Body of pancreas (tissue), 4 donors: ENCODE results near the gene MGLL. TPM values are rescaled to one million over a fixed set of nuclear protein-coding genes. Genes with fewer than 3 reads are reported as not detected.
A peak's percentile ranks its signal among the peaks of the same experiment; 100 is the strongest.

Source experiments
- ATAC-seq: fragments of 150-250 bp; one replicate; pipeline ENCODE4 v1.9.1; 2016
- DNase-seq, 4 donors: peaks; one replicate each; pipeline ENCODE4 v3.0.0-alpha.2; 2019
- H3K27ac ChIP-seq, 4 donors: fragments of 200-600 bp; sonication (generic); 1 replicate in 3 of 4; 2 replicates in 1 of 4; pipeline versions ENCODE4 v1.5.1 to v1.6.1; 2016 to 2019; ENCODE audit warnings: mild to moderate bottlenecking in 1 of 4, mixed read lengths in 1 of 4, moderate library complexity in 1 of 4
- H3K27me3 ChIP-seq, 2 donors: fragments of 200-600 bp; sonication (generic); one replicate each; pipeline ENCODE4 v1.6.0; 2016; ENCODE audit warnings: mild to moderate bottlenecking in 1 of 2
- H3K36me3 ChIP-seq, 2 donors: fragments of 200-600 bp; sonication (generic); replicated peaks in 1 of 2; 2 replicates each; pipeline ENCODE4 v1.5.1; 2016; ENCODE audit warnings: low read depth in 2 of 2; ENCODE audit not compliant: insufficient read depth in 1 of 2
- H3K4me1 ChIP-seq: fragments of 200-600 bp; sonication (generic); one replicate; pipeline ENCODE4 v1.6.0; 2016
- H3K4me3 ChIP-seq, 2 donors: fragments of 200-600 bp; sonication (generic); 1 replicate in 1 of 2; 2 replicates in 1 of 2; pipeline ENCODE4 v1.5.1; 2016 to 2019
- H3K9me3 ChIP-seq, 3 donors: fragments of 200-600 bp; sonication (generic); 1 replicate in 2 of 3; 2 replicates in 1 of 3; pipeline ENCODE4 v1.5.1; 2016
- POLR2A ChIP-seq, 3 donors: fragments of 450-650 bp; IDR thresholded peaks; one replicate each; pipeline ENCODE4 v1.6.1; 2016; ENCODE audit warnings: antibody characterized with exemption in 3 of 3, mild to moderate bottlenecking in 2 of 3
- WGBS, 2 donors: methylation state at CpG; one replicate each; pipeline ENCODE4 v1.1.5; 2017; 5-methylcytosine and 5-hydroxymethylcytosine counted together
- intact Hi-C: fragments of 100-400 bp; cut with DNase I; formaldehyde crosslinking; loops from one replicate; pipeline ENCODE4 v1.15.1; 2023
- total RNA-seq, 2 donors: library from RNA; depleted of rRNA; stranded (reverse); fragments of >200 nt; gene quantifications; one replicate each; pipeline ENCODE4 v1.1.0, GENCODE V29; 2016
- TF ChIP-seq, protein P1 (sequence below), 7 experiments: fragments of 450-650 bp in 4 of 7; fragments of 200-600 bp in 3 of 7; sonication (generic) in 3 of 7; IDR thresholded peaks; one replicate each; pipeline ENCODE4 v1.5.1; 2016 to 2019; ENCODE audit warnings: antibody characterized with exemption in 7 of 7

Gene MGLL
- total RNA-seq, 2 donors from 2014 or later = 14.8 to 20.2 TPM

DNA sequence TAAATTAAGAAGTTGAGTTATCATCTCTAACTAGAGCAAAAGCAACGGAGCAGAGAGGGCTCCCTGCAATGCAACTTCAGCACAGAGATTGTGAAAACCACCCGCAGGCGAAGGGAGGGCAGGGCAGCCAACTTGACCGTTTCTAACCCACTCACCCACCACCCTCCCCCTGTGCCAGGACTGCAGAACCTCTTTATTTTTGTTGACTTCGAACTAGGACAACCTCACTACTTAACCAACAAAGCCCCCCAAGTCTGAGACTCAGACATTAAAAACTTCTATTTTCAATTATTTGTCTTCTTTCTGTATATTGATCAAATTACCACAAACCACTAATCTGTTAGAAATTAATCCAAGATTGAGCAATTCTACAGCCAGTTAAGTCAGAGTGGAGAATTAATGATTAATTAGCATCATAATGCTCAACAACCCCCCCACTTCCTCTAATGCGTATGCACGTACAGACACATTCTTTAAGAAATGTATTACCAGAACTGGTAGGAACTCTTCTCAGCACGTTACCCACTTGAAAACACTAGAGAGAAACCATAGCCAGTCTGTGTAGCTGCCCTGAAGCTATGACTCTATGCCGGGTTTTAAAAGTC, 2.0 kb downstream of the MGLL start:
- intact Hi-C loops = no loop called here
- Histone ChIP-seq H3K27me3 (no peaks in the 10 kb centered on the region), H3K36me3 (no peaks in the 10 kb centered on the region), H3K4me3 (no peak overlapping the region), H3K4me1 (peaks cover 38% of the 10 kb centered on the region), H3K9me3 (no peaks in the 10 kb centered on the region), H3K27ac (peak overlapping the region; percentile 10 to 58 (median 25))
- DNase-seq (peak in 1 of 4 donors; percentile 25), ATAC-seq (peak; percentile 8)
- TF ChIP-seq, protein P1, sequence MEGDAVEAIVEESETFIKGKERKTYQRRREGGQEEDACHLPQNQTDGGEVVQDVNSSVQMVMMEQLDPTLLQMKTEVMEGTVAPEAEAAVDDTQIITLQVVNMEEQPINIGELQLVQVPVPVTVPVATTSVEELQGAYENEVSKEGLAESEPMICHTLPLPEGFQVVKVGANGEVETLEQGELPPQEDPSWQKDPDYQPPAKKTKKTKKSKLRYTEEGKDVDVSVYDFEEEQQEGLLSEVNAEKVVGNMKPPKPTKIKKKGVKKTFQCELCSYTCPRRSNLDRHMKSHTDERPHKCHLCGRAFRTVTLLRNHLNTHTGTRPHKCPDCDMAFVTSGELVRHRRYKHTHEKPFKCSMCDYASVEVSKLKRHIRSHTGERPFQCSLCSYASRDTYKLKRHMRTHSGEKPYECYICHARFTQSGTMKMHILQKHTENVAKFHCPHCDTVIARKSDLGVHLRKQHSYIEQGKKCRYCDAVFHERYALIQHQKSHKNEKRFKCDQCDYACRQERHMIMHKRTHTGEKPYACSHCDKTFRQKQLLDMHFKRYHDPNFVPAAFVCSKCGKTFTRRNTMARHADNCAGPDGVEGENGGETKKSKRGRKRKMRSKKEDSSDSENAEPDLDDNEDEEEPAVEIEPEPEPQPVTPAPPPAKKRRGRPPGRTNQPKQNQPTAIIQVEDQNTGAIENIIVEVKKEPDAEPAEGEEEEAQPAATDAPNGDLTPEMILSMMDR (IDR thresholded peaks at IDR 0.05) = no peak
- no peak for TF ChIP-seq POLR2A (IDR thresholded peaks at IDR 0.05)
- 38 to 47% methylated on average over 9 of the region's 9 CpGs for WGBS, 2 donors

DNA sequence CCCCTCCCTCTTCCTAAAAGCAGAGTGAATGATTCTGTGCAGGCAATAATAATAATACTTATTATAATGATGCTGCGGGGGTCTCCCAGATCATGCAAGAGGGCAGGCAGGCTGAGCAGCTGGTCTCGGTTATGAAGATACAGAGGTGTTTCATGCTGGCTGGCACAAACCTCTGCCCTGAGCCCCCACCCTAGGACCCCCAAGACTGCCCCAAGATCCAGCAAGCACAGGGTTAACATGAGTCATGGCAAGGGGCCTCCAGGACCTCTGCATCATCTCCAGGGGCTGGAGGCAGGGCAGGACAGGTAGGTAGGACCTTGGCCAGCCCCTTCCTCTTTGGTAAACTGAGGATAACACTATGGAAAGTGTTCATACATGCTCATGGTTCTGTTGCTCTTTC, 2.7 kb downstream of the MGLL start:
- no peak for ATAC-seq
- Histone ChIP-seq H3K4me1 (peaks cover 38% of the 10 kb centered on the region), H3K27ac (peak overlapping the region in 1 of 4 donors; percentile 58), H3K27me3 (no peaks in the 10 kb centered on the region), H3K9me3 (no peaks in the 10 kb centered on the region), H3K4me3 (no peak overlapping the region), H3K36me3 (no peaks in the 10 kb centered on the region)
- 72 to 73% methylated on average over 2 of the region's 2 CpGs for WGBS, 2 donors
- intact Hi-C loops = no loop called here
- TF ChIP-seq, protein P1 (IDR thresholded peaks at IDR 0.05) = no peak
- TF ChIP-seq POLR2A (IDR thresholded peaks at IDR 0.05) = no peak
- no peak for DNase-seq

DNA sequence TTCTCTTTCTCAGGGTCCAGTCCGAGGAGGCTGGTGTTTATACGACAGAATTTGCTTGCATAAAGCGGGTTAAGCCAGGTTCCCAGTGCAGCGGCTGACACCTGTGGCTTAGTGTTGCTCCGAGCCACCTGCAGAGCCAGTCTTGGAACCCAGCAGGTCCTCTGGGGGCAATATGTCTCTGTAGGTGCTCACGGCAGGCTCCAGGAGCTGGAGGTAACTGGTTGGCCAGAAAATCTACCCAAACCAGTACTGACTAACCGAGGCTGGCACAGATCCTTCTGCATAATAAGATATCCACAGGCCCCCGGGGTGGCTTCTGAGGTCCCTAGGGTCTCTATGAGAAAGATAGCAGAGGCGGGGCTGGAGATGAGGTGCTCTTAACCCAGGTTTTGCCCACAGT, 3.2 kb downstream of the MGLL start:
- no peaks in the 10 kb centered on the region for H3K36me3 ChIP-seq
- H3K4me1 ChIP-seq = peaks cover 38% of the 10 kb centered on the region
- no peak for DNase-seq
- no peak for ATAC-seq
- no peaks in the 10 kb centered on the region for H3K9me3 ChIP-seq
- no peak overlapping the region for H3K4me3 ChIP-seq
- WGBS, 2 donors = 49 to 61% methylated on average over 6 to 9 of the region's 9 CpGs
- intact Hi-C loops = no loop called here
- no peaks in the 10 kb centered on the region for H3K27me3 ChIP-seq
- H3K27ac ChIP-seq = no peak overlapping the region
- no peak for TF ChIP-seq POLR2A (IDR thresholded peaks at IDR 0.05)
- TF ChIP-seq, protein P1 (IDR thresholded peaks at IDR 0.05) = no peak

DNA sequence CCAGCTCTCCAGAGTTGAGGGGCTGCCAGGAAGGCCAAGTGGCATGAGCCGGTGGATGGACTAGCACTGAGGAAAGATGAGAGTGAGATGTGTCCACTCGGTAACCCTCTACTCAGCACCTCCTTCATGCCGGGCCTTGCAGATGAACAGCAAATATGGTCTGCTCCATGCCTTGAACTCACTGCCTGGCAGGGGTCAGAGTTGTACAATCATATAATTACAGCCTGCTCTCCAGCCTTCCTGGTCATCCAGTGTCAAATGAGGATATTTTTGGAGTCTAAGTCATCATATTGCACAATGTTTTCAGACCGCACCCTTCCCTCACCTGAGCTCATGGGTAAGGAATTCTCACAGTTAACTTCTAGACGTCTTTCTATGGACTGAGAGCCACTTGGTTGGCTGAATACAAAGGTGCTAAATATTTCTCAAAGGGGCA, 4.9 kb downstream of the MGLL start:
- WGBS, 2 donors = 69 to 70% methylated on average over 5 of the region's 5 CpGs
- Histone ChIP-seq H3K4me1 (peaks cover 29% of the 10 kb centered on the region), H3K4me3 (no peak overlapping the region), H3K27me3 (no peaks in the 10 kb centered on the region), H3K27ac (no peak overlapping the region), H3K9me3 (no peaks in the 10 kb centered on the region), H3K36me3 (no peaks in the 10 kb centered on the region)
- intact Hi-C loops = no loop called here
- no peak for TF ChIP-seq POLR2A (IDR thresholded peaks at IDR 0.05)
- TF ChIP-seq, protein P1 (IDR thresholded peaks at IDR 0.05) = no peak
- ATAC-seq (no peak), DNase-seq (no peak)

DNA sequence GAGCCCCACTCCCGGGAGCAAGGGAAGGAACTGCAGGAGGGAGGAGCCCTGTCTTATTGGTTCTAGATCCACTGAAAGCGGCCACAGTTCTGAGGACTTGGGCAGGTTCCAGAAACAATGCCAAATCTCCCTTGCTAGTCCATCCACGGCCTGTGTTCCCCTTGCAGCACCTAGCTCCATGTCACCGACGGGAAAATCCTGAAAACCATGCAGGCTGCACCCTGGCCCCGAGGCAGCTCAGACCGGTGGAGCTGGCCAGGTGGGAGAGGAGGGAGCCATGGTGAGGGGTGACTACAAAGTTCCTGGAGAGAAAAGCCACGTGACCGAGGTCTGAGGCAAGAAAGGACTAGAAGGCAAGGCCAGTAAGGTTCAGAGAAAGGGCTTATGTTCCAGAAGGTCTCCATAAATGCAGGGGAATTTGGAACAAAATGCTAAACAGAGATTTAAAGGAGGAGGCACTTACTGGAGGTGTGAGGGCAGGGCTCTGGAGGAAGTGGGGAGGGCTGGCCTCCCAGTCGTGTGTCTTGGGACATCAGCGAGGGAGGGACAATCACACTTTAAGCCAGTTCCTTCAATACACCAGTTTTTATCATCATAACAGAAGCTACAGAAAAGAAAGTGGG, 5.4 kb downstream of the MGLL start:
- intact Hi-C loops = no loop called here
- ATAC-seq = no peak
- Histone ChIP-seq H3K9me3 (no peaks in the 10 kb centered on the region), H3K4me1 (peaks cover 25% of the 10 kb centered on the region), H3K4me3 (no peak overlapping the region), H3K27ac (no peak overlapping the region), H3K36me3 (no peaks in the 10 kb centered on the region), H3K27me3 (no peaks in the 10 kb centered on the region)
- no peak for DNase-seq
- WGBS, 2 donors = 79 to 88% methylated on average over 11 of the region's 11 CpGs
- TF ChIP-seq, protein P1 (IDR thresholded peaks at IDR 0.05) = no peak
- TF ChIP-seq POLR2A (IDR thresholded peaks at IDR 0.05) = no peak
